Melanocyte of skin (primary cell): Measurements from ENCODE around the gene APOBEC2. TPM values are rescaled to one million over a fixed set of nuclear protein-coding genes. Genes with fewer than 3 reads are reported as not detected.

ENCODE experiments used
- total RNA-seq, 2 donors: library from RNA; depleted of rRNA; stranded (reverse); fragments of >200 nt; gene quantifications; 2 replicates each; pipeline ENCODE4 v1.2.3, GENCODE V29; 2012

APOBEC2 gene
- not detected for total RNA-seq

GRCh38 chr6:41053041-41053440 is at the start of gene APOBEC2:
Gene APOBEC2 (plus strand): TSS chr6:41053202. CDS start chr6:41053348, 146 bp downstream.

GRCh38 chr6:41039060-41039998 is 13.7 kb upstream of the APOBEC2 start, which contains the start of gene UNC5CL:
Gene UNC5CL (minus strand): TSS chr6:41039221. CDS start chr6:41035074, 4,147 bp downstream.

GRCh38 chr6:41042226-41043055 is 10.6 kb upstream of the APOBEC2 start, which contains the start of gene TSPO2:
Gene TSPO2 (plus strand): TSS chr6:41042467. CDS start chr6:41042986, 519 bp downstream.

GRCh38 chr6:41071923-41072835 is 19.2 kb downstream of the APOBEC2 start, which contains the start of gene OARD1:
Gene OARD1 (minus strand): TSS chr6:41072356. CDS start chr6:41071634, 722 bp downstream.

GRCh38 chr6:41072836-41073202 is 19.8 kb downstream of the APOBEC2 start, which contains the start of gene NFYA:
Gene NFYA (plus strand): TSS chr6:41072974. CDS start chr6:41079090, 6,116 bp downstream.

Other genes starting within 250 kb of the APOBEC2 start
- gene UNC5CL, start 14.0 kb upstream of the APOBEC2 start, total RNA-seq: under 1 TPM; under 0.01 to 0.33 TPM
- not detected for gene TSPO2, start 10.7 kb upstream of the APOBEC2 start, total RNA-seq
- 1 to 10 TPM; 8.6 to 10.0 TPM for gene OARD1, start 19.2 kb downstream of the APOBEC2 start, total RNA-seq
- gene NFYA, start 19.8 kb downstream of the APOBEC2 start, total RNA-seq: 10 to 100 TPM in 1 of 2 donors, 1 to 10 TPM in 1; 9.3 to 12.3 TPM
- gene TREML1, start 101.1 kb downstream of the APOBEC2 start, total RNA-seq: not detected
- not detected for gene TREM2, start 109.9 kb downstream of the APOBEC2 start, total RNA-seq
- gene TREML2, start 147.9 kb downstream of the APOBEC2 start, total RNA-seq: not detected
- gene TREML4, start 175.1 kb downstream of the APOBEC2 start, total RNA-seq: not detected
- gene TREM1, start 233.5 kb downstream of the APOBEC2 start, total RNA-seq: not detected